ENCODE measurements around the gene SASH1.

The SASH1 gene

DNA sequence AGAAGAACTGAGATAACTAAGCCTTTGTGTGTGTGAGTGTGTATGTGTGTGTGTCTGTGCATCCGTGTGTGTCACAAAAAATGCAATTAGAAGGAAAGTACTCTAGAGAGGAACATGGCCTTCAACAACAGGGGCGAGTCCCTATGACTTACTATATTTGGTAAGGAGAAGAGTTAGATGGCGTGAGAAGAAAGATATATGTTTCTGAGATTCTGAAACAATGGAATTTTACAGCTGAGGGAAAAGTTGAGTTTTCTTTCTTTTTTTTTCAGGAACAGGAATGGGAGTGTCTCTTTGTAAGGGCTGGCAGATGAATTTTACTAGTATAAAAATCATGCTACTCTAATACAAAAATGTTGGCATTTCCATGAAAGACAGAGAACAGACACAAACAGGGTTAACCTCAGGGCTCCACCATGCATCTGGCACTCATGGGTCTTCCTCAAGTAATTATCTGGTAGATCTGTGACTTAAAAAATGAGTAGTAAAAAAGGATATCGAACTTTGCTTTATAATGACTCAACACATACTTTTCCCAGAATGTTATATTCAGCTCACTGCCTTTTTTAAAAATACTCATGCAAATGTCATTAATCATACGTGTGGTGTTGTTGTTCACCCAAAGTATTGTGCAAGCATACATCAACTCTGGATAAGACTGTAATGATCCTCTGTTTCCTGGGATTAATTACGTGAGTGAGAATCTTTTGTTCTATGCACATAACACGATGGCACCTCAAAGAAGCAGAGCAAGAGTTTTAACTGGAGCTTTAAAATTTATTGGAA lies 12.8 kb upstream of the SASH1 start:
- no peak overlapping the region for H3K4me2 ChIP-seq (ENCODE audit: insufficient read depth, low read length)
- TF ChIP-seq EZH2 (IDR thresholded peaks at IDR 0.05; ENCODE audit: borderline replicate concordance, low read depth, low read length, severe bottlenecking), result no peak
- TF ChIP-seq, protein P1, sequence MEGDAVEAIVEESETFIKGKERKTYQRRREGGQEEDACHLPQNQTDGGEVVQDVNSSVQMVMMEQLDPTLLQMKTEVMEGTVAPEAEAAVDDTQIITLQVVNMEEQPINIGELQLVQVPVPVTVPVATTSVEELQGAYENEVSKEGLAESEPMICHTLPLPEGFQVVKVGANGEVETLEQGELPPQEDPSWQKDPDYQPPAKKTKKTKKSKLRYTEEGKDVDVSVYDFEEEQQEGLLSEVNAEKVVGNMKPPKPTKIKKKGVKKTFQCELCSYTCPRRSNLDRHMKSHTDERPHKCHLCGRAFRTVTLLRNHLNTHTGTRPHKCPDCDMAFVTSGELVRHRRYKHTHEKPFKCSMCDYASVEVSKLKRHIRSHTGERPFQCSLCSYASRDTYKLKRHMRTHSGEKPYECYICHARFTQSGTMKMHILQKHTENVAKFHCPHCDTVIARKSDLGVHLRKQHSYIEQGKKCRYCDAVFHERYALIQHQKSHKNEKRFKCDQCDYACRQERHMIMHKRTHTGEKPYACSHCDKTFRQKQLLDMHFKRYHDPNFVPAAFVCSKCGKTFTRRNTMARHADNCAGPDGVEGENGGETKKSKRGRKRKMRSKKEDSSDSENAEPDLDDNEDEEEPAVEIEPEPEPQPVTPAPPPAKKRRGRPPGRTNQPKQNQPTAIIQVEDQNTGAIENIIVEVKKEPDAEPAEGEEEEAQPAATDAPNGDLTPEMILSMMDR (IDR thresholded peaks at IDR 0.05; ENCODE audit: borderline replicate concordance, extremely low read depth, low read length, poor library complexity, severe bottlenecking), result no peak
- H2AFZ ChIP-seq (ENCODE audit: low read depth, low read length), result no peak overlapping the region

DNA sequence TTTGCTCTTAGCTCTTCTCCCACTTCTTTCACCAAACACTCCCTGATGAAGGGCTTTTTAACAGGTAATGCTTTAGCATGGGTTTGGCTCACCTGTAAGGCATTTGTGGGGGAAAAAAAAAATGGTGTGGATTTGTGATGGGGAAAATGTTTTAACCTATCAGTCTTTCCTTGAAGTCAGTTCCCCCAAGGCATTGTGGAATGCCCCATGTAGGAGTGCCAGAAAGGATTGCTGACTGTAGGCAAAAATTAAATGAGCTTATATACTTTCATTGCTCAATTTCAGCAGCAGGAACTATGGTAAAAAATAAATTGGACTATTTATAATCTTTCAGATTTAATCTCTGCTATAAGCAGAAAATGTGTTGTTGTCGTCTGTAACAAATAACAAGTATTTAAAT lies 10.6 kb upstream of the SASH1 start:
- H3K4me3 ChIP-seq (ENCODE audit: low read depth in 1 of 2, low read length in 2 of 2), result no peak overlapping the region
- no peaks in the 10 kb centered on the region for H3K36me3 ChIP-seq (ENCODE audit: insufficient read depth, low read length)
- no peak overlapping the region for H2AFZ ChIP-seq (ENCODE audit: low read depth, low read length)
- no peak overlapping the region for H3K27ac ChIP-seq (ENCODE audit: low read length)
- H3K9me3 ChIP-seq (ENCODE audit: insufficient read depth, low read length, severe bottlenecking), result no peaks in the 10 kb centered on the region
- H3K27me3 ChIP-seq (ENCODE audit: insufficient read depth, low read length, poor library complexity), result no peaks in the 10 kb centered on the region
- ATAC-seq (ENCODE audit: insufficient read depth, low read depth), result no peak
- TF ChIP-seq, protein P1 (IDR thresholded peaks at IDR 0.05; ENCODE audit: borderline replicate concordance, extremely low read depth, low read length, poor library complexity, severe bottlenecking), result no peak
- no peak for TF ChIP-seq EZH2 (IDR thresholded peaks at IDR 0.05; ENCODE audit: borderline replicate concordance, low read depth, low read length, severe bottlenecking)
- no peaks in the 10 kb centered on the region for H4K20me1 ChIP-seq (ENCODE audit: insufficient read depth, low read length)
- DNase-seq, result no peak
- H3K4me1 ChIP-seq (ENCODE audit: insufficient read depth, low read length), result no peaks in the 10 kb centered on the region
- no peak overlapping the region for H3K9ac ChIP-seq (ENCODE audit: low read depth, low read length)
- no peak overlapping the region for H3K4me2 ChIP-seq (ENCODE audit: insufficient read depth, low read length)
- H3K79me2 ChIP-seq (ENCODE audit: insufficient read depth, low read length), result no peaks in the 10 kb centered on the region

More for the DNA sequence above, 12.8 kb upstream of the SASH1 start:
- H3K27ac ChIP-seq (ENCODE audit: low read length), result no peak overlapping the region
- no peaks in the 10 kb centered on the region for H3K4me1 ChIP-seq (ENCODE audit: insufficient read depth, low read length)
- no peaks in the 10 kb centered on the region for H3K27me3 ChIP-seq (ENCODE audit: insufficient read depth, low read length, poor library complexity)
- ATAC-seq (ENCODE audit: insufficient read depth, low read depth) (no peak), DNase-seq (no peak)
- H3K4me3 ChIP-seq (ENCODE audit: low read depth in 1 of 2, low read length in 2 of 2), result no peak overlapping the region
- no peaks in the 10 kb centered on the region for H3K9me3 ChIP-seq (ENCODE audit: insufficient read depth, low read length, severe bottlenecking)
- H4K20me1 ChIP-seq (ENCODE audit: insufficient read depth, low read length), result no peaks in the 10 kb centered on the region
- H3K9ac ChIP-seq (ENCODE audit: low read depth, low read length), result no peak overlapping the region
- H3K36me3 ChIP-seq (ENCODE audit: insufficient read depth, low read length), result no peaks in the 10 kb centered on the region
- H3K79me2 ChIP-seq (ENCODE audit: insufficient read depth, low read length), result no peaks in the 10 kb centered on the region

DNA sequence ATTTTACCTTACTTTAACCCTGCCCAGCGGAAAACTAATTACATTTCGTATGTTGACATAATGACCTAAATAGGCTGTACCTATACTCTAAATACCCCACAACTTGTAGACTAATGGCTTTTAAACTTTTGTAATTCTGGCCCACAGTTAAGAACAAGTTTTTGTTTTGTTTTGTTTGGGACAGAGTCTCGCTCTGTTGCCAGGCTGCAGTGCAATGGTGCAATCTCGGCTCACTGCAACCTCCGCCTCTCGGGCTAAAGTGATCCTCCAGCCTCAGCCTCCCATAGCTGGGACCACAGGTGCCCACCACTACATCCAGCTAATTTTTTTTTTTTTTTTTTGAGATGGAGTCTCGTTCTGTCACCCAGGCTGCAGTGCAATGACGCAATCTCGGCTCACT lies 5.7 kb upstream of the SASH1 start:
- Histone ChIP-seq H3K27ac (ENCODE audit: low read length) (no peak overlapping the region), H3K4me3 (ENCODE audit: low read depth in 1 of 2, low read length in 2 of 2) (no peak overlapping the region), H3K4me2 (ENCODE audit: insufficient read depth, low read length) (no peak overlapping the region), H3K36me3 (ENCODE audit: insufficient read depth, low read length) (no peaks in the 10 kb centered on the region), H3K79me2 (ENCODE audit: insufficient read depth, low read length) (no peaks in the 10 kb centered on the region), H4K20me1 (ENCODE audit: insufficient read depth, low read length) (no peaks in the 10 kb centered on the region), H3K9ac (ENCODE audit: low read depth, low read length) (no peak overlapping the region), H2AFZ (ENCODE audit: low read depth, low read length) (no peak overlapping the region), H3K27me3 (ENCODE audit: insufficient read depth, low read length, poor library complexity) (no peaks in the 10 kb centered on the region), H3K4me1 (ENCODE audit: insufficient read depth, low read length) (no peaks in the 10 kb centered on the region), H3K9me3 (ENCODE audit: insufficient read depth, low read length, severe bottlenecking) (no peaks in the 10 kb centered on the region)
- ATAC-seq (ENCODE audit: insufficient read depth, low read depth), result no peak
- no peak for DNase-seq
- TF ChIP-seq EZH2 (IDR thresholded peaks at IDR 0.05; ENCODE audit: borderline replicate concordance, low read depth, low read length, severe bottlenecking), result no peak
- TF ChIP-seq, protein P1 (IDR thresholded peaks at IDR 0.05; ENCODE audit: borderline replicate concordance, extremely low read depth, low read length, poor library complexity, severe bottlenecking), result no peak
